IMR-90 (cell line): Measurements from ENCODE around the gene FRMD1. TPM values are rescaled to one million over a fixed set of nuclear protein-coding genes. Genes with fewer than 3 reads are reported as not detected.

Source experiments
- ATAC-seq: fragments of 200-7000 bp; cut with Tn5 transposase; 2 replicates; pipeline ENCODE4 v1.9.1; 2020; ENCODE audit warnings: low read depth, mild to moderate bottlenecking, moderate library complexity
- BruUV-seq: library from RNA; stranded (reverse); fragments of 400-500 nt; replicated peaks from 2 replicates; lab custom pipeline; 2021; lab: Mats Ljungman, UMichigan
- CTCF ChIA-PET: fragments of 300-600 bp; formaldehyde crosslinking; extraction: SDS; loops from one replicate; lab custom pipeline; 2021; ENCODE audit warnings: antibody characterized with exemption; lab: Yijun Ruan, JAX
- POLR2A ChIA-PET: fragments of 300-600 bp; sonication (Branson Sonifier 250); formaldehyde crosslinking; loops from one replicate; lab custom pipeline; 2022; ENCODE audit warnings: antibody characterized with exemption; ENCODE audit not compliant: unreplicated experiment; lab: Charles Lee
- DNase-seq: peaks from one replicate; pipeline ENCODE4 v3.0.0; 2013
- H2AFZ ChIP-seq: replicated peaks from 2 replicates; pipeline ENCODE3; 2013; ENCODE audit warnings: low read length, mild to moderate bottlenecking; ENCODE audit not compliant: poor library complexity
- H2AK5ac ChIP-seq: 2 replicates; pipeline ENCODE4 v1.6.1; 2013; ENCODE audit warnings: low read depth, low read length, inconsistent platforms
- H2AK9ac ChIP-seq: replicated peaks from 2 replicates; pipeline ENCODE3; 2013; ENCODE audit warnings: mild to moderate bottlenecking, low read depth, low read length, moderate library complexity; ENCODE audit not compliant: poor library complexity
- H2BK120ac ChIP-seq: 2 replicates; pipeline ENCODE4 v1.6.1; 2013; ENCODE audit warnings: low read depth, low read length, inconsistent platforms
- H2BK15ac ChIP-seq: 3 replicates; pipeline ENCODE4 v1.6.1; 2013; ENCODE audit warnings: low read depth, low read length, inconsistent platforms
- H2BK20ac ChIP-seq: 2 replicates; pipeline ENCODE4 v1.6.1; 2013; ENCODE audit warnings: low read depth, mild to moderate bottlenecking, inconsistent platforms, low read length, moderate library complexity
- H2BK5ac ChIP-seq: 2 replicates; pipeline ENCODE4 v1.6.1; 2013; ENCODE audit warnings: mild to moderate bottlenecking, low read depth, low read length, inconsistent platforms; ENCODE audit not compliant: poor library complexity, severe bottlenecking
- H3K14ac ChIP-seq: replicated peaks from 2 replicates; pipeline ENCODE4 v1.6.1; 2013; ENCODE audit warnings: low read depth, low read length, inconsistent platforms
- H3K18ac ChIP-seq: 2 replicates; pipeline ENCODE4 v1.6.1; 2013; ENCODE audit warnings: low read depth, low read length, control low read depth
- H3K23ac ChIP-seq: 2 replicates; pipeline ENCODE4 v1.6.1; 2013; ENCODE audit warnings: low read depth, low read length, inconsistent platforms
- H3K27ac ChIP-seq: 2 replicates; pipeline ENCODE4 v1.5.1; 2013; ENCODE audit warnings: mild to moderate bottlenecking, control low read depth, low read length; ENCODE audit not compliant: insufficient read depth
- H3K27me3 ChIP-seq: 2 replicates; pipeline ENCODE4 v1.6.1; 2013; ENCODE audit warnings: low read length; ENCODE audit not compliant: control insufficient read depth, insufficient read depth
- H3K36me3 ChIP-seq: 2 replicates; pipeline ENCODE4 v1.6.1; 2013; ENCODE audit warnings: low read length, mixed read lengths; ENCODE audit not compliant: control insufficient read depth, insufficient read depth
- H3K4ac ChIP-seq: 2 replicates; pipeline ENCODE4 v1.6.1; 2013; ENCODE audit warnings: low read depth, low read length, inconsistent platforms
- H3K4me1 ChIP-seq: 2 replicates; pipeline ENCODE4 v1.6.1; 2013; ENCODE audit warnings: low read length, mixed read lengths; ENCODE audit not compliant: control insufficient read depth, insufficient read depth
- H3K4me2 ChIP-seq: 2 replicates; pipeline ENCODE4 v1.6.1; 2013; ENCODE audit warnings: low read depth, mild to moderate bottlenecking, control low read depth, low read length, moderate library complexity
- H3K4me3 ChIP-seq: 2 replicates; pipeline ENCODE4 v1.5.1; 2013; ENCODE audit warnings: low read depth, mild to moderate bottlenecking, control low read depth, low read length, moderate library complexity; ENCODE audit not compliant: insufficient read depth
- H3K56ac ChIP-seq: 2 replicates; pipeline ENCODE4 v1.6.1; 2013; ENCODE audit warnings: low read length, inconsistent platforms; ENCODE audit not compliant: insufficient read depth; ENCODE audit errors: extremely low read depth
- H3K79me1 ChIP-seq, 2 experiments: 2 replicates each; pipeline ENCODE4 v1.6.1; 2013; ENCODE audit warnings: low read length in 2 of 2, inconsistent platforms in 1 of 2, low read depth in 1 of 2
- H3K9ac ChIP-seq: 2 replicates; pipeline ENCODE4 v1.6.1; 2013; ENCODE audit warnings: low read depth, low read length, control low read depth
- H3K9me1 ChIP-seq: 2 replicates; pipeline ENCODE4 v1.6.1; 2013; ENCODE audit warnings: low read length, inconsistent platforms; ENCODE audit not compliant: insufficient read depth
- H3K9me3 ChIP-seq: 2 replicates; pipeline ENCODE4 v1.6.1; 2013; ENCODE audit warnings: low read length; ENCODE audit not compliant: control insufficient read depth, insufficient read depth
- H4K20me1 ChIP-seq: 2 replicates; pipeline ENCODE4 v1.6.1; 2013; ENCODE audit warnings: low read length, inconsistent platforms; ENCODE audit not compliant: insufficient read depth
- H4K5ac ChIP-seq: 2 replicates; pipeline ENCODE4 v1.6.1; 2013; ENCODE audit warnings: mild to moderate bottlenecking, low read depth, low read length, control low read depth
- H4K8ac ChIP-seq, 2 experiments: 2 replicates each; pipeline ENCODE4 v1.6.1; 2013; ENCODE audit warnings: low read depth in 2 of 2, low read length in 2 of 2, control low read depth in 1 of 2, inconsistent platforms in 1 of 2
- H4K91ac ChIP-seq: 2 replicates; pipeline ENCODE4 v1.6.1; 2013; ENCODE audit warnings: low read depth, low read length, inconsistent platforms; ENCODE audit not compliant: insufficient read depth
- CTCF ChIP-seq: conservative IDR thresholded peaks from 2 replicates; pipeline ENCODE4 v1.5.1; 2012; ENCODE audit warnings: mild to moderate bottlenecking, low read depth, low read length, improper control_type of control experiment
- POLR2A ChIP-seq: IDR thresholded peaks from 2 replicates; pipeline ENCODE4 v1.6.1; 2012; ENCODE audit warnings: mild to moderate bottlenecking, low read depth, low read length
- WGBS, 2 experiments: methylation state at CpG; one replicate each; pipeline versions ENCODE4 v1.1.5 to v1.1.7; 2013; ENCODE audit warnings: missing lambda C conversion rate in 2 of 2; ENCODE audit not compliant: insufficient read length in 1 of 2; ENCODE audit errors: extremely low coverage in 2 of 2; 5-methylcytosine and 5-hydroxymethylcytosine counted together
- dilution Hi-C: fragments of 300-500 bp; cut with HindIII; formaldehyde crosslinking; loops from one replicate; pipeline ENCODE4 v1.14.3; 2018; ENCODE audit warnings: low sequenced_read_pairs; ENCODE audit not compliant: unreplicated experiment
- in situ Hi-C: fragments of 300-500 bp; cut with MboI; formaldehyde crosslinking; loops from 3 replicates; pipeline ENCODE4 v1.14.3; 2019; ENCODE audit warnings: low sequenced_read_pairs, inconsistent platforms, mixed read lengths
- intact Hi-C: fragments of 100-400 bp; cut with micrococcal nuclease; formaldehyde crosslinking; loops from 2 replicates; pipeline ENCODE4 v1.10.0; 2022
- polyA plus RNA-seq, 3 experiments: library from polyadenylated mRNA; depleted of rRNA; stranded (reverse); fragments of >200 nt; gene quantifications; 2 replicates each; pipeline ENCODE4 v1.2.3, GENCODE V29; 2012; ENCODE audit warnings: low replicate concordance in 1 of 3
- total RNA-seq: library from RNA; depleted of rRNA; stranded (reverse); fragments of >200 nt; gene quantifications from 2 replicates; pipeline ENCODE4 v1.2.3, GENCODE V29; 2012
- TF ChIP-seq, protein P1 (sequence below): fragments of 150-350 bp; IDR thresholded peaks from 2 replicates; pipeline ENCODE4 v1.6.1; 2016; ENCODE audit warnings: low read depth, mild to moderate bottlenecking, low read length, moderate library complexity, borderline replicate concordance

Gene FRMD1
- total and polyA plus RNA-seq, 2 of the 4 experiments (the other 2 are of a cell fraction) = not detected

DNA sequence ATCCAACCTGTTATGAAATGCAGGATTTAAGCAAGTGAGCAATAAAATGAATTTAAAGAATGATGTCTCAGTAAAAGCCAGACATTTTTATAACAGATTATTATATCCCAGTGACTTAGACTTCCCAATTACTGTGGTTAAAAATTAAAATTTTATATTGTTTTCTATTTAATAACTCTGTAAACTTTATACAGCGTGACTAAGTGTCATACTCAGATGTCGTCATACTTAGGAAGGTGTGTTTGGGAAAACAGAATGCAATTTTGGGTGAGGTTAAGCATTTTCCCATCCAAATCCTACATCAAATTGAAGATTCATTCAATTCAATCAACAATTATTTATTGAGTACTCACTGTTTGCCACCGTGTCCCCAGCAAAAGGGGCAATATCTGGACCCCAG, 31.4 kb upstream of the FRMD1 start:
- no peak overlapping the region for H4K8ac ChIP-seq
- TF ChIP-seq, protein P1, sequence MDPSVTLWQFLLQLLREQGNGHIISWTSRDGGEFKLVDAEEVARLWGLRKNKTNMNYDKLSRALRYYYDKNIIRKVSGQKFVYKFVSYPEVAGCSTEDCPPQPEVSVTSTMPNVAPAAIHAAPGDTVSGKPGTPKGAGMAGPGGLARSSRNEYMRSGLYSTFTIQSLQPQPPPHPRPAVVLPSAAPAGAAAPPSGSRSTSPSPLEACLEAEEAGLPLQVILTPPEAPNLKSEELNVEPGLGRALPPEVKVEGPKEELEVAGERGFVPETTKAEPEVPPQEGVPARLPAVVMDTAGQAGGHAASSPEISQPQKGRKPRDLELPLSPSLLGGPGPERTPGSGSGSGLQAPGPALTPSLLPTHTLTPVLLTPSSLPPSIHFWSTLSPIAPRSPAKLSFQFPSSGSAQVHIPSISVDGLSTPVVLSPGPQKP = no peak
- TF ChIP-seq CTCF (no peak), POLR2A (no peak)
- H3K9ac ChIP-seq = no peak overlapping the region
- no TSS peak for BruUV-seq
- no peak overlapping the region for H3K4ac ChIP-seq
- no peak overlapping the region for H3K56ac ChIP-seq
- no peak overlapping the region for H2BK120ac ChIP-seq
- H2BK20ac ChIP-seq = no peak overlapping the region
- H3K9me1 ChIP-seq = no peaks in the 10 kb centered on the region
- no peaks in the 10 kb centered on the region for H4K20me1 ChIP-seq
- H3K14ac ChIP-seq = no peak overlapping the region
- DNase-seq (no peak), ATAC-seq (no peak)
- intact Hi-C loops (no loop called here), in situ Hi-C loops (no loop called here), dilution Hi-C loops (no loop called here)
- H2AK9ac ChIP-seq = no peak overlapping the region
- no CpG with 5 or more reads among the region's 3 CpGs for WGBS, 2 experiments
- no peaks in the 10 kb centered on the region for H3K9me3 ChIP-seq
- no peak overlapping the region for H4K5ac ChIP-seq
- no peak overlapping the region for H2AFZ ChIP-seq
- no peaks in the 10 kb centered on the region for H3K36me3 ChIP-seq
- no peak overlapping the region for H2AK5ac ChIP-seq
- no peak overlapping the region for H3K4me3 ChIP-seq
- no peak overlapping the region for H4K91ac ChIP-seq
- H3K4me1 ChIP-seq = no peaks in the 10 kb centered on the region
- no peak overlapping the region for H3K4me2 ChIP-seq
- ChIA-PET CTCF (no interaction called here), POLR2A (no interaction called here)
- H3K27ac ChIP-seq = no peak overlapping the region
- H3K79me1 ChIP-seq = no peaks in the 10 kb centered on the region
- H3K23ac ChIP-seq = no peak overlapping the region
- H2BK5ac ChIP-seq = no peak overlapping the region
- H3K18ac ChIP-seq = no peak overlapping the region
- H2BK15ac ChIP-seq = no peak overlapping the region
- H3K27me3 ChIP-seq = peaks cover 5% of the 10 kb centered on the region
